GM18511 (cell line): ENCODE data around the gene RAMP3.
"Not testable (repeated sequence)": the region's sequence is repeated elsewhere in the genome, so short reads cannot be mapped to it uniquely, and the experiment has no call there.

ENCODE experiments used
- ATAC-seq: cut with Tn5 transposase; IDR thresholded peaks from one replicate; pipeline ENCODE4 v1.9.1; 2021; ENCODE audit warnings: mild to moderate bottlenecking, moderate library complexity; ENCODE audit not compliant: unreplicated experiment

The RAMP3 gene

DNA sequence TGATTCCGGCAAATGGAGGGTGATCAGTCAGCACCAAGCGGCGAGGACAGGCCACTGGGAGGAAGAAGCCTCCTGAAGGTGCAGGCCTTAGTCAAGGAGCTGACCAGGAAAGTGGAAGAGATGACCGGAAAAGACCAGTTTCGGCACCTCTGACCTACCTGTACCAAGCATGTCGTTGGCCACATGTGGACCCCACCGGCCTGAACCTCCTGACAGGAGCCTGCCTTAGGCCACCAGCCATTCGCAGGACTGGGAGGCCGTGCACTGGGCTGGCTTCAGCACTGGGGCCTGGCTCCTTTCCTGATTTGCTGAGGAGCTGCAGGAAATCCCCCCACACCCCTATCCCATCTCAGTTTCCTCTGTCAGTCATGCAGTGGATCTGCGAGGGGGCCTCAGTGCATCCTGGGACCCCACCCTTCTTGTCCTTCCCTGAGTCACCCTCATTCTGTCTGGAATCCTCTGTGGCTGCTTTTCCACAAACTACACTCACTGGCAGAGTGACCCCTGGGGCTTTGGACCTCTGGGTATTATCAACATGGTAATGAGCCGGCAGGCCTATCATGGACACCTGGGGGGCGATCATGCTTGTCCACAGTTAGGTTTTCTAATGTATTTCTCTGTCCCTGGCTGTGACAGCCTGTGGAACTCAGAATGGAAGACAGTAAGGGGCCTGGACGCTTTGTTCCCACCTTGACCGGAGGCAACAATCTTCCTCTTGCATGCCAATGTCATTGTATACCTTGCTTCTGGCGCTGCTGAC, 33.0 kb downstream of the RAMP3 start:
- no peak for ATAC-seq

DNA sequence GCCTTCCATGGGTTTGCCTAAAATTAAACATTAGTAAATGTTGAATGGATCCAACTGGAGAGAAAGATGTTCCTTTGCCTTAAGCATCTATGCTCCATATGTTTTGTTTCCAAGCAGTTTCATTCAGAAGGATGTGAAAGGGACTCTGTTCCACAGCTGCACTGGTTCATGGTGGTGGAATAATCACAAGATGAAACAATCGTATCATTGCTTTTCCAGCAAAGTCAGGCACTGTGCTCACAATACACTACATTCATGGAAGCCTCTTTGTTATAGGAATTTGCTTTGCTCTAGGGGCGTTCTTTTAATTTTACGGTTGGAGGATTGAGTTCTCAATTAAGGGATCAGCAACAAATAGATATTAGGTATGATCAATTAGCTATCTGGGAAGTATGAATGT, 33.8 kb downstream of the RAMP3 start:
- ATAC-seq, result no peak

DNA sequence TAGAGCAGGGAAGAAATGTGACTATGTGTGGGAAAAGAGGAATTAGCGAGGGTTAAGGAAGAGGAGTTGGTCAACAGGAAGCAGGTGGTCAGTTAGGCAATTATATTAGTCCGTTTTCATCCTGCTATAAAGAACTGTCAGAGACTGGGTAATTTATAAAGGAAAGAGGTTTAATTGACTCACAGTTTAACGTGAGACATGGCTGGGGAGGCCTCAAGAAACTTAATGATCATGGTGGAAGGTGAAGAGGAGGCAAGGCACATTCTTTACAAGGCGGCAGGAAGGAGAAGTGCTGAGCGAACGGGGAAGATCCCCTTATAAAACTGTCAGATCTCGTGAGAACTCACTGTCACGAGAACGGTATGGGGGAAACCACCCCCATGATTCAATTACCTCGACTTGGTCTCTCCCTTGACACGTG, 35.0 kb downstream of the RAMP3 start:
- no peak for ATAC-seq

DNA sequence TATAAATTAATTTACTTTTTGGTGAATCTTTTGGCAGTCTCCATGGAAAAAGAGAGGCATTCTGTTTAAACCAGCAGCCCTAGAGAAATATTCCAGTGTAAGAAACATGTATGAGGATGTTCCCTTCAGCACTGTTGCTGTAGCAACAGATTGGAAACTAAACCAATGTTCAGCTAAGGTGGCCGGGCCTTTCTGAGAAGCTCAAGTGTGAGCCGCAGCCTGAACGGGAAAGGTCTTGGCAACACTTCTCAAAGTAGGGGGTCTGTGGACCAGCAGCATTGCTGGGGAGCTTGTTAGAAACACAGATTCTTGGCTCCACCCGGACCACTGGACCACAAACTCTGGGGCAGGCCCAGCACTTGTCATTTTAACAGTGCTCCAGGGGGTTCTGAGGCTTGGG, 36.2 kb downstream of the RAMP3 start:
- ATAC-seq, result no peak

GRCh38 chr7:45196374-45196773, 38.8 kb downstream of the RAMP3 start:
- peak; percentile 74 for ATAC-seq

DNA sequence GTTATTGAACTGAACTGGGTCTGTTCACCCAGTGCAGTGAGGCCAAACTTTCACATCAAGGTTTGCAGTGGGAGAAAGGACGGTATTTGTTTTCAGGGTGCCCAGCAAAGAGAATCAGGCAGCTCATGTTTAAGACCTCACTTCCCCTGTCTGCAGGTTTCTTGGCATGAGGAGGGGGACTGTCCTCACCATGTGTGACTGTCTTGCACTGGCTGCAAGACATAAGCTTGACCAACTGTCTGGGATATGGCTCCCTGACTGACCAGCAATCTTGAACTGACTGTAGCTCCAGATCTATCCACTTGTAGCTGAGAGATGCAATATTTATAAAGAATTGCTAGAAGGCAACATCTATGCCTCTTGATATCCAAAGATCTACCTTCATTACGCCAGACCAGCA, 39.9 kb downstream of the RAMP3 start:
- ATAC-seq, result no peak

DNA sequence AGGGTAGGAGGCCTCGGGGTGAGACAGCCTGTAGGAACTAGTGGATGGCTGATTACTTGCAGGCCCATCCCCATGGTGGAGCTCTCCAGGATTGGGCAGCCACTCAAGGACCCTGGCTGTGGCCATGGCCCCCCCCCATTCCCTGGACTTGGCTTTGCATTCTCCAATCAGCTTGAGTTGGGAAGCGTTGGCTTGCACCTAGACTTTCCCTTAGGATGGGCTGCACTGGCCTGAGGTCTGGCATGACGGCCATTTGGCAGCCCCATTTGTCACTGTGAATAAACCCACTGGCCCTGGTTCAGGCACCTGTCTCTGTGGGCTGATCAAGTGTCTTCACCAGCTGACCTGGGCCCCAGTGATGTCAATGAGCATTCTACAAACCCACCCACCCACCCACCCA, 41.4 kb downstream of the RAMP3 start:
- no peak for ATAC-seq

- ATAC-seq, result no peak
These were observed 41.9 kb downstream of the RAMP3 start for GRCh38 chr7:45199506-45199905.

- ATAC-seq, result no peak
These were observed 45.0 kb downstream of the RAMP3 start for GRCh38 chr7:45202625-45203024.

DNA sequence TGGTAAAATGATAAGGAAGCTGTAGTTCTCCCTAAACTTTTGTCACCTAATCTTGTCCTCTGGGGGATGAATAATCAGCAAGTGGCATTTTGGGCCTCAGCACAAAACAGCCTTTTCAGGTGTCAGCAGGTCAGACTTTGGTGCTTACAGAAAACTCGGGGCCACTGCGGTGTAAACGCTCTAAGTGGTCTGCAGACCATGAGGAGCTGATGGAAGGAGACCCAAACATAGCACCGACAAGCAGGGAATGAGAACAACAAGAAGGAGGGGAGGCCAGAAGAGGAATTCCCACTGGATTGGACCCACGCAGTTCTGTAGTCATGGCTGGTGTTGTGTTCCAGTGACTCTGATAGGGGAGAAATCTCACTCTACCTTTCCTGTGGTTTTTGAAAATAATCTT, 45.4 kb downstream of the RAMP3 start:
- ATAC-seq, result no peak

GRCh38 chr7:45203459-45203858, 45.9 kb downstream of the RAMP3 start:
- no peak for ATAC-seq

DNA sequence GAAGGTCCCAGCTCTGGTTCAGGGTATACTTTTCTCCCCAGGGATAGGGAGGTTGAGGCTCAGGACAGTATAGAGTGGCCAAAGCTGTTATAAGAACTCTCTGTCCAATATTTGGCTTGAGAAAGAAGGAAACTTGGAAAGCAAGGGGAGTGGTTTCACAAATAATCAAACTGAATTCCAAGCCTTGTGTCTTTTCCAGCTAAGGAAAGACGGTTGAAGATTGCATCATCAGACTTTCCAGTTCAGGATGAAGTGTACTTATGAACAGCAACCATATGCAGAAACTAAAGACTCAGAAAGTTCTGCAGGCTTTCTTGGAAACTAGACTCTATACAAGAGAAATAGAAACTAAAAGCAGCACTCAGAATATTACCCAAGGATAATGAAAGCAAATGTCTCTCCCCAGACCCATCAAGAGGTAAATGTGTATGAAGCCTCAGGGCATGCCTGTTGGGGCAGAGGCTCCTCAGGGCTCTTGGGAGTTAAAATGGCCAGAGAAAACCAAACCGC, 46.4 kb downstream of the RAMP3 start:
- peak; percentile 69 for ATAC-seq

DNA sequence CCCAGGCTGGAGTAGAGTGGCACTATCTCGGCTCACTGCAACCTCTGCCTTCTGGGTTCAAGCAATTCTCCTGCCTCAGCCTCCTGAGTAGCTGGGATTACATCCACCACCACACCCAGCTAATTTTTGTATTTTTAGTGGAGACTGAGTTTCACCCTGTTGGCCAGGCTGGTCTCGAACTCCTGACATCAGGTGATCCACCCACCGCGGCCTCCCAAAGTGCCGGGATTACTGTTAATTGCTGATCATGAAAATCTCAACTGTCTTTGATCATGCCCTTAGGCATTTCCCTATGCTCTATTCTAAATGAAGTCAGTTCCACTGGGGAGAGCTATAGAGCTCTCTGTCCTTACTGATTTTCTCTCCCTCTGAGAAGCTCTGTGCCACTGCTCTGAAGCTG, 48.7 kb downstream of the RAMP3 start:
- ATAC-seq, result not testable (repeated sequence)

GRCh38 chr7:45209909-45210308, 52.3 kb downstream of the RAMP3 start:
- ATAC-seq, result not testable (repeated sequence)

GRCh38 chr7:45211066-45211465, 53.5 kb downstream of the RAMP3 start:
- no peak for ATAC-seq

DNA sequence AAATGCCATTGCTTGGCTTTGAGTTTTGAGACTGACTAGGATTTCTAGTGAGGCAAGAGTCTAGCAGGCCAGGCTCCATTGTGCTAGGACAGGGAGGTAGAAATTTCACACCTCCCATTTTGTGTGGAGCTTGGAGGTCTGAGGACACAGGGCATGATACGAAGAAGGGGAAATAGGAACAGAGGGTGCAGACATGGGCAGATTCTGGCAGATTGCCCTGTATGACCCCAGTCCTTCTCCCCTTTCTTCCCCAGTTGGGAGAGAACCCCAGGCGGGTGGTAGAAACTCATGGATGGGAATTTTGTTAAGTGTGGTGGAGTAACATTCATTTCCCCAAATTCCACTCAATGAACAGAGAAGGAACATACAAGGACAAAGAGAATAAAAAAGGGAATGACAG, 54.4 kb downstream of the RAMP3 start:
- ATAC-seq, result no peak

GRCh38 chr7:45212606-45213005, 55.0 kb downstream of the RAMP3 start:
- no peak for ATAC-seq

DNA sequence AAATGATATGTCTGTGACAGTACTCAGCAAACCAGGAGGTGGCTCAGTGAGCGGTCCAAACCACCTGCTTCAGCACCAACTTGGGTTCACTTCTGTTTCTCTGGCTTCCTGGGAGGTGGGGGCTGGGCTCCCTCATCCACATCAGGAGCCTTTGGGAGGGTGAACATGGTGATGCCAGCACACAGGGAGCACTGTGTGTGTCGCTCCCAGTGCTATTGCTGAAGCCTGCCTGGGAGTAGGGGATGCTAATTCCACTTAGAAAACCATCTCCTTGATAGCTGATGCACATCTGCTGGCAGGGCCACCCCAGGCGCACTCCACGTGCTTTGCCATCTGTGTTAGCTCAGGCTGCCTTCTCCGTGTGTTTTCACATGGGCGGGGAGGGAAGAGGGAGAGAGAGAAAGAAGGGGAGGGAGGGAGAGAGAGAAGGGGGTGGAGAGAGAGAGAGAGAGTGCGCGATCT, 58.0 kb downstream of the RAMP3 start:
- ATAC-seq, result no peak

GRCh38 chr7:45216181-45216580, 58.6 kb downstream of the RAMP3 start:
- no peak for ATAC-seq

- ATAC-seq, result no peak
These were observed 59.1 kb downstream of the RAMP3 start for GRCh38 chr7:45216622-45217165.

DNA sequence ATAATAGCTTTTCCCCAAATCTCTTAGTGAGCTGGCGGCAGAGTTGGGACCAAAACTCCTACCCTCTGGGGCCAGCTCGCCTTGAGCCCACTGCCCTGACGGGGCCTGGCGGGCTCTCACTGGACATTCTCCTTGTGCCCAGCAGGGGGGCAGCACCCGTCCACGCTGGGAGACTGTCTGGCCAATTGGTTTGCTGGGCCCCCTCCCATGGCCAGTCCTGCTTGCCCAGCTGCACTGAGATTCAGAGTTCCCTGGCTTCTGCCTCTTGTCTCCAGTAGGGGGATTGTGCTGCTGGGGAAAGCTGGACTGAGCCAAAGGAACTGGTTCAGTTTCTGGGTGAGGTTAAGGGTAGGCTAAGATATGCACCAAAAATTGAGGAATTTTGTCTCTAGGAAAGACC, 59.8 kb downstream of the RAMP3 start:
- no peak for ATAC-seq

- ATAC-seq, result no peak
These were observed 61.5 kb downstream of the RAMP3 start for GRCh38 chr7:45219130-45219529.
